ENCODE results near the gene LRBA. TPM values are rescaled to one million over a fixed set of nuclear protein-coding genes. Genes with fewer than 3 reads are reported as not detected.

LRBA gene
- total RNA-seq, 3 donors from 2014 or later (not counting 1 experiment from before 2014, with no cell fraction given), result 72.1 to 87.6 (median 83.1) TPM

DNA sequence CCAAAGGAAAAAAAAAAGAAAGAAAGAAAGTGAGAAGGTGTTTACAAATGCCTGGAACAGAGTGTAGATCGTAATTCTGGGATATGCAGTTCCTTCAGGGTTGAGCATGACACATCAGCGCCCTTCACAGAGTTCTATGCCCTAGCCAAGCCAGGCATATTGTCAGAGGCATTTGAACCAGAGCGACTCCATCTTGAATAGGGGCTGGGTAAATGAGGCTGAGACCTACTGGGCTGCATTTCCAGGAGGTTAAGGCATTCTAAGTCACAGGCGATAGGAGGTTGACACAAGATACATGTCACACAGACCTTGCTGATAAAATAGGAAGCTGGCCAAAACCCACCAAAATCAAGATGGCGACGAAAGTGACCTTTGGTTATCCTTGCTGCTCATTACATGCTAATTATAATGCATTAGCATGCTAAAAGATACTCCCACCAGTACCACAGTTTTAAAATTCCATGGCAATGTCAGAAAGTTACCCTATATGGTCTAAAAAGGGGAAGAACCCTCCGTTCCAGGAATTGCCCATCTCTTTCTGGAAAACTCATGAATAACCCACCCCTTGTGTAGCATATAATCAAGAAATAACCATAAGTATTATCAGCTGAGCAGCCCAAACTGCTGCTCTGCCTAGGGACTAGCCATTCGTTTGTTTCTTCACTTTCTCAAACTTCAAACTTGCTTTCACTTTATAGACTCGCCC lies 23.5 kb upstream of the LRBA start:
- intact Hi-C loops (cut with micrococcal nuclease), result no loop called here
- Histone ChIP-seq H3K27ac (ENCODE audit: low read length) (no peak overlapping the region), H3K9me3 (ENCODE audit: control insufficient read depth, insufficient read depth, low read length) (no peaks in the 10 kb centered on the region), H3K4me1 (ENCODE audit: control insufficient read depth, insufficient read depth, low read length) (no peaks in the 10 kb centered on the region), H3K4me3 (ENCODE audit: low read length) (no peak overlapping the region), H3K36me3 (ENCODE audit: control insufficient read depth, insufficient read depth, low read length) (no peaks in the 10 kb centered on the region), H3K27me3 (ENCODE audit: control insufficient read depth, insufficient read depth, low read length) (no peaks in the 10 kb centered on the region)
- Mint-ChIP-seq H3K4me3 (no peak overlapping the region), H3K9me3 (no peaks in the 10 kb centered on the region), H3K36me3 (no peaks in the 10 kb centered on the region), H3K27ac (no peak overlapping the region), H3K27me3 (ENCODE audit: low read depth in 2 of 2) (peaks cover 10 to 11% of the 10 kb centered on the region in 2 donors), H3K4me1 (no peaks in the 10 kb centered on the region)
- WGBS (ENCODE audit: insufficient coverage), result 87% methylated on average over 8 of the region's 9 CpGs
- ATAC-seq (no peak), DNase-seq (no peak)
- TF ChIP-seq, protein P1, sequence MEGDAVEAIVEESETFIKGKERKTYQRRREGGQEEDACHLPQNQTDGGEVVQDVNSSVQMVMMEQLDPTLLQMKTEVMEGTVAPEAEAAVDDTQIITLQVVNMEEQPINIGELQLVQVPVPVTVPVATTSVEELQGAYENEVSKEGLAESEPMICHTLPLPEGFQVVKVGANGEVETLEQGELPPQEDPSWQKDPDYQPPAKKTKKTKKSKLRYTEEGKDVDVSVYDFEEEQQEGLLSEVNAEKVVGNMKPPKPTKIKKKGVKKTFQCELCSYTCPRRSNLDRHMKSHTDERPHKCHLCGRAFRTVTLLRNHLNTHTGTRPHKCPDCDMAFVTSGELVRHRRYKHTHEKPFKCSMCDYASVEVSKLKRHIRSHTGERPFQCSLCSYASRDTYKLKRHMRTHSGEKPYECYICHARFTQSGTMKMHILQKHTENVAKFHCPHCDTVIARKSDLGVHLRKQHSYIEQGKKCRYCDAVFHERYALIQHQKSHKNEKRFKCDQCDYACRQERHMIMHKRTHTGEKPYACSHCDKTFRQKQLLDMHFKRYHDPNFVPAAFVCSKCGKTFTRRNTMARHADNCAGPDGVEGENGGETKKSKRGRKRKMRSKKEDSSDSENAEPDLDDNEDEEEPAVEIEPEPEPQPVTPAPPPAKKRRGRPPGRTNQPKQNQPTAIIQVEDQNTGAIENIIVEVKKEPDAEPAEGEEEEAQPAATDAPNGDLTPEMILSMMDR (IDR thresholded peaks at IDR 0.05), result no peak

GRCh38 chr4:151035911-151036310 lies 20.8 kb upstream of the LRBA start:
- TF ChIP-seq, protein P1 (IDR thresholded peaks at IDR 0.05), result no peak
- WGBS (ENCODE audit: insufficient coverage), result no CpG with 5 or more reads among the region's 4 CpGs

GRCh38 chr4:151035328-151035727 lies 20.2 kb upstream of the LRBA start:
- no peak overlapping the region for H3K4me3 Mint-ChIP-seq
- no peak overlapping the region for H3K27ac Mint-ChIP-seq
- 29% methylated on average over 2 of the region's 2 CpGs for WGBS (ENCODE audit: insufficient coverage)
- no peak overlapping the region for H3K4me3 ChIP-seq (ENCODE audit: low read length)
- H3K4me1 Mint-ChIP-seq, result peaks cover 9% of the 10 kb centered on the region in 2 donors
- peaks cover 3% of the 10 kb centered on the region for H3K4me1 ChIP-seq (ENCODE audit: control insufficient read depth, insufficient read depth, low read length)
- ATAC-seq (no peak), DNase-seq (no peak)
- no peaks in the 10 kb centered on the region for H3K27me3 ChIP-seq (ENCODE audit: control insufficient read depth, insufficient read depth, low read length)
- no peaks in the 10 kb centered on the region for H3K36me3 Mint-ChIP-seq
- H3K27ac ChIP-seq (ENCODE audit: low read length), result no peak overlapping the region
- TF ChIP-seq, protein P1 (IDR thresholded peaks at IDR 0.05), result no peak
- no peaks in the 10 kb centered on the region for H3K9me3 Mint-ChIP-seq
- H3K27me3 Mint-ChIP-seq (ENCODE audit: low read depth in 2 of 2), result peaks cover 20 to 32% of the 10 kb centered on the region in 2 donors
- intact Hi-C loops (cut with micrococcal nuclease), result no loop called here
- H3K9me3 ChIP-seq (ENCODE audit: control insufficient read depth, insufficient read depth, low read length), result no peaks in the 10 kb centered on the region
- no peaks in the 10 kb centered on the region for H3K36me3 ChIP-seq (ENCODE audit: control insufficient read depth, insufficient read depth, low read length)

More at GRCh38 chr4:151035911-151036310, 20.8 kb upstream of the LRBA start:
- H3K36me3 Mint-ChIP-seq, result no peaks in the 10 kb centered on the region
- Histone ChIP-seq H3K4me1 (ENCODE audit: control insufficient read depth, insufficient read depth, low read length) (peaks cover 3% of the 10 kb centered on the region), H3K9me3 (ENCODE audit: control insufficient read depth, insufficient read depth, low read length) (no peaks in the 10 kb centered on the region), H3K27ac (ENCODE audit: low read length) (no peak overlapping the region), H3K4me3 (ENCODE audit: low read length) (no peak overlapping the region), H3K36me3 (ENCODE audit: control insufficient read depth, insufficient read depth, low read length) (no peaks in the 10 kb centered on the region), H3K27me3 (ENCODE audit: control insufficient read depth, insufficient read depth, low read length) (no peaks in the 10 kb centered on the region)
- H3K9me3 Mint-ChIP-seq, result no peaks in the 10 kb centered on the region
- intact Hi-C loops (cut with micrococcal nuclease), result no loop called here
- H3K27me3 Mint-ChIP-seq (ENCODE audit: low read depth in 2 of 2), result peaks cover 17 to 26% of the 10 kb centered on the region in 2 donors
- H3K27ac Mint-ChIP-seq, result no peak overlapping the region
- H3K4me1 Mint-ChIP-seq, result peaks cover 9% of the 10 kb centered on the region in 2 donors
- H3K4me3 Mint-ChIP-seq, result no peak overlapping the region
- DNase-seq (no peak), ATAC-seq (no peak)

DNA sequence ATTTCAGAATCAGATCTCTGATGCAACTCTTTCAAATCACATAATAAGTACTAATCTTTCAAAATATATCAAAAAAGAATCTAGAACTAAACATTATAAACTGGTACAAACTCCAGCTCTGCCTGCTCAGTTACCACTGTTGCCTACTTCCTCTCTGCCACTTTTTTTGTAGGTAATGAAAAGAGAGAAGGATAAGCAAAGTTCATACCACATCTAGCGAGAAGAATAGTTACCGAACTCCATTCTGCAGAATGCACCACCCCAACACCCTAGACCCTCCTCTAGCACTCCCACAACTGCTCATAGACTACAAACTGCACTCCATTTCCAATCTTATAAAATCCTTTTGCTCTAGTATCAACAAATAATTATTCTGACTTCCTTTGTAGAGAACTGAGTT lies 19.7 kb upstream of the LRBA start:
- ATAC-seq (no peak), DNase-seq (no peak)
- no peak overlapping the region for H3K27ac Mint-ChIP-seq
- TF ChIP-seq, protein P1 (IDR thresholded peaks at IDR 0.05), result no peak
- H3K27me3 Mint-ChIP-seq (ENCODE audit: low read depth in 2 of 2), result peaks cover 24 to 37% of the 10 kb centered on the region in 2 donors
- H3K9me3 ChIP-seq (ENCODE audit: control insufficient read depth, insufficient read depth, low read length), result no peaks in the 10 kb centered on the region
- H3K4me3 Mint-ChIP-seq, result no peak overlapping the region
- intact Hi-C loops (cut with micrococcal nuclease), result no loop called here
- 52% methylated on average over 2 of the region's 2 CpGs for WGBS (ENCODE audit: insufficient coverage)
- H3K36me3 Mint-ChIP-seq, result no peaks in the 10 kb centered on the region
- H3K36me3 ChIP-seq (ENCODE audit: control insufficient read depth, insufficient read depth, low read length), result no peaks in the 10 kb centered on the region
- peaks cover 9% of the 10 kb centered on the region in 2 donors for H3K4me1 Mint-ChIP-seq
- peaks cover 3% of the 10 kb centered on the region for H3K4me1 ChIP-seq (ENCODE audit: control insufficient read depth, insufficient read depth, low read length)
- H3K27me3 ChIP-seq (ENCODE audit: control insufficient read depth, insufficient read depth, low read length), result no peaks in the 10 kb centered on the region
- H3K9me3 Mint-ChIP-seq, result no peaks in the 10 kb centered on the region
- no peak overlapping the region for H3K4me3 ChIP-seq (ENCODE audit: low read length)
- no peak overlapping the region for H3K27ac ChIP-seq (ENCODE audit: low read length)

Data from natural killer cell (primary cell).